ENCODE data around the gene LMBR1.
"Not testable (repeated sequence)": the region's sequence is repeated elsewhere in the genome, so short reads cannot be mapped to it uniquely, and the experiment has no call there.

LMBR1 gene, protein sequence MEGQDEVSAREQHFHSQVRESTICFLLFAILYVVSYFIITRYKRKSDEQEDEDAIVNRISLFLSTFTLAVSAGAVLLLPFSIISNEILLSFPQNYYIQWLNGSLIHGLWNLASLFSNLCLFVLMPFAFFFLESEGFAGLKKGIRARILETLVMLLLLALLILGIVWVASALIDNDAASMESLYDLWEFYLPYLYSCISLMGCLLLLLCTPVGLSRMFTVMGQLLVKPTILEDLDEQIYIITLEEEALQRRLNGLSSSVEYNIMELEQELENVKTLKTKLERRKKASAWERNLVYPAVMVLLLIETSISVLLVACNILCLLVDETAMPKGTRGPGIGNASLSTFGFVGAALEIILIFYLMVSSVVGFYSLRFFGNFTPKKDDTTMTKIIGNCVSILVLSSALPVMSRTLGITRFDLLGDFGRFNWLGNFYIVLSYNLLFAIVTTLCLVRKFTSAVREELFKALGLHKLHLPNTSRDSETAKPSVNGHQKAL

DNA sequence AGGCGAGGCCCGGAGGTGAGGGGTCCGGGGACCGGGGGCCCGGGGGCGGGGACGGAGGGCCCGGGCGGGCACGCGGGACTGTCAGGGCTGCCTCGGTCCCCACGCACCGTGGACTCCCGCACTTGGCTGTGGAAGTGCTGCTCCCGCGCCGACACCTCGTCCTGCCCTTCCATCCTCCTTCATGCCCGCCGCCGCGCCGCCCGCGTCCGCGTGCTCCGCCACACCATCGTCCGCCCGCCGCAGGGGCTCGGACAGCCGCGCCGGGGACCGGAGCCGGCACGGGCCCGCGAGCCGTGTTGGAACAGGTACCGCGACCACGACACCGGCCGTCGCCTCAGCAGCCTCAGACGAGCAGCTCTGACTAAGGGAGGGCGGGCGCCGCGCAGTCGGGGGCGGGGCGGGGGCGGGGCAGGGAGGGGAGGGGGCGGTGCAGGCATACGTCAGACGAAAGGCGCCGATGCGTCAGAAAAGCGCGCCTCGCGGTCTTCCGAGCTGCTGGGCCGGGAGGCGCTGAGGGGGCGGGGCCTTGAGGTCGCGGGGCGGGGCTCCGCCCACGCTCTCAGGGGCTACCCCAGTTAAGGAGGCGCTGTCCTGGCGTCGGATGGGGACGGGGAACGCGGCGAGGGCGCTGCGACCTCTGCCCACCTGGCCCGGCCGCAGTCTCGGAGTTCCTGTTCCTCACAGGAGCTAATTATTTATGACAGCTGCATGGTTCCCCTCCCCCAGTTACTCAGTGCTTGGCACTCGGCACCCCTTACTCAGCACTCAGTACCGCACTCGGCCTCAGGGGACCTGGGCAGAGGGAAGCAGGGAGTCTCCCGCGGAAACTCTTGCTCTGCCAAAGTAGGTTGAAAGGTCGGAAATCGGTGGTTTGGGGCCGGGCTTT lies at the start of gene LMBR1:
Gene LMBR1 (minus strand): TSS at position 363 of the 886 bp plus-strand sequence. CDS start 190 bp downstream, at position 173.
- Mint-ChIP-seq H3K27ac (peak within 1 kb of the TSS; percentile 89), H3K36me3 (peaks cover 15% of the 10 kb centered on the region), H3K9me3 (peaks cover 5% of the 10 kb centered on the region), H3K27me3 (no peaks in the 10 kb centered on the region), H3K4me1 (peaks cover 51% of the 10 kb centered on the region), H3K4me3 (peak within 1 kb of the TSS; percentile 95)
- peak; percentile 95 for ATAC-seq

DNA sequence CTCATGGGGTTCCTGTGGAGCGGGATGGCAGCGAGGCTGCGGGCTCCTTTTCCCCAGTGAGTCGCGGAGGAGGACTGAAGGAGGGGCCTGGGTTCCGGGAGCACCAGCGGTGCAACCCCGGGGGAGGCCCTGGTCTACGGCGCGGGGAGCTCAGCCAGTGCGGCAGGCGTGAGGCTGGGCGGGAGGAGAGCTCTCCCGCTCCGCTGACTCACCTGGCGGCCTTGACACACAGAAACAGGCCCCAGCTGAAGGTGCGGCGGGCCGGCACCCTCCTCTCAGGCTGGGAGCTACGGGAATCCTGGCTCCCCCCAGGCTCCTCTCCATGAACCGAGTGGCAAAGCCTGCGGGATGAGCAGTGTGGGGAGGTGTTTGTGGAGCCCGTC lies 49.7 kb upstream of the LMBR1 start:
- ATAC-seq: peak; percentile 46
- Mint-ChIP-seq H3K4me1 (peaks cover 26% of the 10 kb centered on the region), H3K27me3 (peaks cover 58% of the 10 kb centered on the region), H3K36me3 (peaks cover 4% of the 10 kb centered on the region), H3K27ac (no peak overlapping the region), H3K4me3 (peak overlapping the region; percentile 61), H3K9me3 (peaks cover 13% of the 10 kb centered on the region)

DNA sequence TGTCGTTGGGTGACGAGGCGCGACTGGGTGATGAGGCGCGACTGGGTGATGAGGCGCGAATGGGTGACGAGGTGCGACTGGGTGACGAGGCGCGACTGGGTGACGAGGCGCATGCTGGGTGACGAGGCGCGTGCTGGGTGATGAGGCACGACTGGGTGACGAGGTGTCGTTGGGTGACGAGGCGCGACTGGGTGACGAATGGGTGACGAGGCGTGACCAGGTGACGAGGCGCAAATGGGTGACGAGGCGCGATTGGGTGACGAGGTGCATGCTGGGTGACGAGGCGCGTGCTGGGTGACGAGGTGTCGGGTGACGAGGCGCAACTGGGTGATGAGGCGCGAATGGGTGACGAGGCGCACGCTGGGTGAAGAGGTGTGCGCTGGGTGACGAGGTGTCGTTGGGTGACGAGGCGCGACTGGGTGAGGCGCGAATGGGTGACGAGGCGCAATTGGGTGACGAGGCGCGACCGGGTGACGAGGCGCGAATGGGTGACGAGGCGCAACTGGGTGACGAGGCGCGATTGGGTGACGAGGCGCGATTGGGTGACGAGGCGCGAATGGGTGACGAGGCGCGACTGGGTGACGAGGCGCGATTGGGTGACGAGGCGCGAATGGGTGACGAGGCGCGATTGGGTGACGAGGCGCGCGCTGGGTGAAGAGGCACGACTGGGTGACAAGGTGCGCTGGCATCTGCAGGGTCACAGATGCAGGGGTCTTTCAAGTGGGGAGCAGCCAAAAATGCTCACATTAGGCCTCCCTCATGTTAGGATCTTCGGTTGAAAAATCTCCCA lies 48.6 kb upstream of the LMBR1 start:
- Mint-ChIP-seq H3K4me1 (peaks cover 26% of the 10 kb centered on the region), H3K27me3 (peaks cover 64% of the 10 kb centered on the region), H3K27ac (no peak overlapping the region), H3K4me3 (no peak overlapping the region), H3K9me3 (peaks cover 13% of the 10 kb centered on the region), H3K36me3 (peaks cover 4% of the 10 kb centered on the region)
- ATAC-seq: no peak

DNA sequence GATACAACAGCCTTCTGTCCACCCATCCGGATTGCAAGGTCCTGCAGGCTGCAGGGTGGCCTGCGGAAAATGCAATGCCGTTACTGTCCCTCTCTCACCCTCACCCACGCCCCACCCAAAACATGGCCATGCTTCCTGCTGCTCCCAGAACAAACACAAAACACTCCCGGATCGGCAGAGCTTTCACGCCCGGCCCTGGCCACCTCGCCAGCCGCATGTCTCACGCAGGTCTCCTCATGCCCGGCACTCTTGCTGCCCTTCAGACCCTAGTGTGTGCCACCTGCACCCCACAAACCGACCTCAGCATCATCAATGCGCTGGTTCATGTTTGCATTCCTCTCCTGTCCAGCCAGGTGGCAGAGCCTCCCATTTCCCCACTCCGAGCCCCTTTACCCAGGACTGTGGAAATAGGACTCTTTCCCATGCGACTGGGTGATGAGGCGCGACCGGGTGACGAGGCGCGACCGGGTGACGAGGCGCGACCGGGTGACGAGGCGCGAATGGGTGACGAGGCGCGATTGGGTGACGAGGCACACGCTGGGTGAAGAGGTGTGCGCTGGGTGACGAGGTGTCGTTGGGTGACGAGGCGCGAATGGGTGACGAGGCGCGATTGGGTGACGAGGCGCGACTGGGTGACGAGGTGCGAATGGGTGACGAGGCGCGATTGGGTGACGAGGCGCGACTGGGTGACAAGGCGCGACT lies 47.6 kb upstream of the LMBR1 start:
- Mint-ChIP-seq H3K4me1 (peaks cover 26% of the 10 kb centered on the region), H3K9me3 (peaks cover 11% of the 10 kb centered on the region), H3K4me3 (no peak overlapping the region), H3K36me3 (peaks cover 4% of the 10 kb centered on the region), H3K27me3 (peaks cover 74% of the 10 kb centered on the region), H3K27ac (no peak overlapping the region)
- ATAC-seq: no peak

DNA sequence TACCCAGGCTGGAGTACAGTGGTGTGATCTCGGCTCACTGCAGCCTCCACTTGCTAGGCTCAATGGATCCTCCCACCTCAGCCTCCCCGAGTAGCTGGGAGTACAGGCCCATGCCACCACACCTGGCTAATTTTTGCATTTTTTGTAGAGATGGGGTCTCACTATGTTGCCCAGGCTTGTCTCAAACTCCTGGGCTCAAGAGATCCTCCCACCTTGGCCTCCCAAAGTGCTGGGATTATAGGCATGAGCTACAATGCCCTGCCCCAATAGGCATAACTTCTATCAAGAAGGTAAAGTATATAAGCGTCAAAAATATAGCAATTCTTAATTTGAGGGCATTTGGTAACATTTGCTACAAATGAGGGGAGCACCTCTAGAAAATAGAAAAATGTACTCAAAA lies 43.8 kb upstream of the LMBR1 start:
- not testable (repeated sequence) for H3K4me3 Mint-ChIP-seq, H3K4me1 Mint-ChIP-seq, H3K27ac Mint-ChIP-seq, H3K36me3 Mint-ChIP-seq, ATAC-seq
- peaks cover 11% of the 10 kb centered on the region for H3K9me3 Mint-ChIP-seq
- H3K27me3 Mint-ChIP-seq: peaks cover 48% of the 10 kb centered on the region

DNA sequence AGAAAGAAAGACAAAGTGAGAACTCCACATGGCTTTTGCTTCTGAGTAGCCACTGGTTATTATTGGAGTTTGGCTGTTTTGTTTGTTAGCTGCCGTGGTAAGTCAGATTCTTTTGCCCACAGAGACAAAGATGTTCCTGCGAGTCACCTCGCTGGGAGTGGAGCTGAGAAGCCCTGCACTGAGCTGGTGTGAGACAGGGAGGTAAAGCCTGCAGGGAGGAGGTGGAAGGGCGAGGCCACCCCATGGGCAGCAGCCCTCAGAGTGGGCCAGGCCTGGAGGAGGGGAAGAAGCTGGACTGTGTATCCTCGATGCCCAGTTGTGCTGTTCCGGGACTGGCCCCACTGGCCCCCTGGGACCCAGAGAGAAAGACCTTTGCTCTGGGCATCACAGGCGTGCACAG lies 42.3 kb upstream of the LMBR1 start:
- Mint-ChIP-seq H3K27ac (no peak overlapping the region), H3K9me3 (no peaks in the 10 kb centered on the region), H3K4me3 (no peak overlapping the region), H3K27me3 (peaks cover 35% of the 10 kb centered on the region), H3K4me1 (no peaks in the 10 kb centered on the region), H3K36me3 (no peaks in the 10 kb centered on the region)
- no peak for ATAC-seq

DNA sequence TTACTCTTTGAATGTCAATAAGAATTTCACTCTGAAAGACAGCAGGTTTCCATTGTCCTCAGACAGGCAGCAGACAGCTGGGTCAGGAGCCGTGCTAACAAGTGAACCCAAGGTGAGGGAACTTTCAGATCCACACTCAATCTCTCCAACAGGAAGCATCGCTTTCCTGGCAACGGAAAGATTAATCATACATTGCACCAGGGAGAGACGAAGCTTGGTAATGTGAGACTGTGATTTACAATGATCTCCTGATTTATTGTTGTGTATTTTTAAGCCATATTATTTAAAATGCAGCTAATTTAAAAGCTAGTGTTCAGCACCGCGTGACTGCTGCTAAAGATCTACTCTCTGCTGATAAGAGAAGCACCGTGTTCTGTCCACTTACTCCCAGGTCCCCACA lies 39.0 kb upstream of the LMBR1 start:
- peaks cover 44% of the 10 kb centered on the region for H3K27me3 Mint-ChIP-seq
- H3K4me3 Mint-ChIP-seq: no peak overlapping the region
- H3K36me3 Mint-ChIP-seq: no peaks in the 10 kb centered on the region
- no peak overlapping the region for H3K27ac Mint-ChIP-seq
- no peak for ATAC-seq
- H3K4me1 Mint-ChIP-seq: peaks cover 9% of the 10 kb centered on the region
- H3K9me3 Mint-ChIP-seq: no peaks in the 10 kb centered on the region

DNA sequence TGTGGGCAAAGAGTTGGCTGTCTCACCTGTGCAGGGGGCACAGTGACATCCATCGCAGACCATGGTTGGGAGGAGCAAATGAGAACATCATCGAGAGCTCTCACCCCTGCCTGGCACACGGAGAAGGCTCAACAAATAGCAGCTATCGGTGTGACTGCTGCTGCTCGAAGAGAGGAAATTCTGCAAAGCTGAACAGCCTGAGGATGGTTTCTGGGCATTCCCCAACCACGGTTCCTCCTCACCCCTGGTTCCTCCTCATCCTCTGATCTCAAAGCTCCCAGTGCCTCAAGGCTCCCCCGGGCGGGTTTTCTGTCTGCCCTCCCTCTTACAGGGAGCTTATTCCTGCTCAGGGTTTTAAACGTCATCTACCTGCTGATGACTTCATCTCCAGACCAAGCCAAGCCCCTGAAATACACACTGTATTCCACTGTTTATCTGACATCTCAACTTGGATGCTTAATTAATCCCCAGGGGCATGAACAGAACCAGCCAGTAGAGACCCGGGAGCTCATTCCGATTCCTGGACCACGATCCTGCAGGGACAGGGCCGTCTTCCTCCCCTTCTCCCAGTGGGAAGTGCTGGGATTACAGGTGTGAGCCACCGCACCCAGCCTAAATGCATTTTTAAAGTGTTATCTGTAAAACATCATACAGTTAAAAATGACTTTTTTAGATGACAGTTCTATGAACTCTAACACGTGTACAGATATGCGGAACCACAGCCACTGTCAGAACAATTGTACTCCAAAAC lies 37.0 kb upstream of the LMBR1 start:
- Mint-ChIP-seq H3K4me1 (peaks cover 9% of the 10 kb centered on the region), H3K27me3 (peaks cover 23% of the 10 kb centered on the region), H3K36me3 (no peaks in the 10 kb centered on the region), H3K27ac (no peak overlapping the region), H3K4me3 (no peak overlapping the region), H3K9me3 (no peaks in the 10 kb centered on the region)
- ATAC-seq: no peak

DNA sequence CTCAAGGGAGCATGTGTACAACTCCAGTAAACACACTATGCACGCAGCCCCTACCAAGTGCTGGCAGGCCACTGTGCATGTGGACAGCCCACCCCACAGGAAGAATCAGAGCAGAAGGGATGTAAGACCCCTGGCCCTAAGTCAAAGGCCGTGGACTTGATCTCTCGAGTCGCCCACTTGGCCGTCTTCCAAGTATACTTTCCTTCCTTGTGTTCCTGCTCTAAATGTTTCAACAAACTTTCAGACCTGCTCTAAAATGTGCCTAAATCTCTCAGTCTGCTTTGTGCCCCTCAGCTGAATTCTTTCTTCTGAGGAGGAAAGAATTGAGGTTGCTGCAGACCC lies 35.4 kb upstream of the LMBR1 start:
- no peak overlapping the region for H3K4me3 Mint-ChIP-seq
- no peaks in the 10 kb centered on the region for H3K9me3 Mint-ChIP-seq
- H3K4me1 Mint-ChIP-seq: peaks cover 11% of the 10 kb centered on the region
- no peak overlapping the region for H3K27ac Mint-ChIP-seq
- no peaks in the 10 kb centered on the region for H3K36me3 Mint-ChIP-seq
- ATAC-seq: no peak
- peaks cover 23% of the 10 kb centered on the region for H3K27me3 Mint-ChIP-seq

DNA sequence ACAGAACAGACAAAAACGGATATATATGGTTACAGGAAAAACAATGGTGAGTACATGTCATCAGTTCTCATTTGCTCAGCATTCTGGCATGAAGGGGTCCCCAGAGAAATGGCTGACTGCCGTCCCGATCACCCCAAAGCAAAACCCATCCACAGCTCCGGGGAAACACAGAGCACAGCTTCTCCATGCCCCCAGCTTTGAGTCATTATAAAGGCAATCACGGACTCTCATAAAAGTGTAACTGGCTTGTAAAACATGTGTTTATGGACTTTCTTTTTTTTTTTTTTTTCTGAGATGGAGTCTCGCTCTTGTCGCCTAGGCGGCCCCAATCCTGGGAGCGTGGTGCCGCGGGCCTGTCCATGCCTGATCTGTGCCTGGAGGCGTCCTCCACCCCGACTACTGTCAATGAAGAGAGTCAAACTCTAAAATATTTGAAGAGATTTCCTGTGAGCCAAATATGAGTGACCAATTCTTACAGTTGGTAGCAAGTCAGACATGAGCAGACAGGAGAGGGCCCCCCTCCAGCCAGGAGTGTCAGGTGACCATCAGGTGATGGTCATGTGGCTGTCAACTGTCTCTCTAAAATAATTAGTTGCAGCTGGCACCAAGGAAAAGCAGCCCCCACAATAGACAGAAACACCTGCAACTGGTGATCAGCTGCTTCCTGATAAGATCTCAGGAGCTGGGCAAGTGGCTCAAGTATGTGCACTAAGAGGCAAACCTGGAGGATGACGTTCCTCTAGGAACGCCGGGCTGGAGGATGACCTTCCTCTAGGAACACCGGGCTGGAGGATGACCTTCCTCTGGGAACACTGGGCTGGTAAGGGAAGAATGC lies 34.8 kb upstream of the LMBR1 start:
- no peaks in the 10 kb centered on the region for H3K9me3 Mint-ChIP-seq
- H3K4me1 Mint-ChIP-seq: peaks cover 15% of the 10 kb centered on the region
- no peak overlapping the region for H3K27ac Mint-ChIP-seq
- H3K27me3 Mint-ChIP-seq: peaks cover 29% of the 10 kb centered on the region
- ATAC-seq: no peak
- H3K36me3 Mint-ChIP-seq: no peaks in the 10 kb centered on the region
- H3K4me3 Mint-ChIP-seq: no peak overlapping the region

DNA sequence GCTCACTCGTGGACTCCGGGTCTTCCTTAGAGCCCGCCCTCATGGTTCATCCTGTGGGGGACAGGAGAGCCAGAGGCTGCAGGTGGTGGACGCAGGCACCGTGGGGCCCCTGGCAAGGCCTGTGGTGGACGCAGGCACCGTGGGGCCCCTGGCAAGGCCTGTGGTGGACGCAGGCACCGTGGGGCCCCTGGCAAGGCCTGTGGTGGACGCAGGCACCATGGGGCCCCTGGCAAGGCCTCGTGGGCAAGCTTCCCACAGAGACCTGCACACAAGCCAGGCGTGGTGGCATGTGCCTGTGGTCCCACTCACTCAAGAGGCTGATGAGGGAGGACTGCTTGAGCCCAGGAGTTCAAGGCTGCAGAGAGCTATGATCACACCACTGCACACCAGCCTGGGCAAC lies 32.8 kb upstream of the LMBR1 start:
- not testable (repeated sequence) for H3K9me3 Mint-ChIP-seq, H3K36me3 Mint-ChIP-seq
- H3K4me1 Mint-ChIP-seq: peaks cover 28% of the 10 kb centered on the region

DNA sequence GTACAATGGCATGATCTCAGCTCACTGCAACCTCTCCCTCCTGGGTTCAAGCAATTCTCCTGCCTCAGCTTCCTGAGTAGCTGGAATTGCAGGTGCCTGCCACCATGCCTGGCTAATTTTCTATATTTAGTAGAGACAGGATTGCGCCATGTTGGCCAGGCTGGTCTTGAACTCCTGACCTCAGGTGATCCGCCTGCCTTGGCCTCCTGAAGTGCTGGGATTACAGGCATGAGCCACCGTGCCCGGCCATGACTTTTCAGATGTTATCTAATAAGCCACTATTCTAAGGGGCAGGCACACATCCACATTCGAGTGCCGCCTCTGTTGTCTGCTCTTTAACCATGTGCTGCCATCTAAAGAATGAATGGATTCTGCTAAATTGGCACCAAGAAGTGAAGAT lies 29.3 kb upstream of the LMBR1 start:
- H3K36me3 Mint-ChIP-seq, H3K4me3 Mint-ChIP-seq, ATAC-seq, H3K27ac Mint-ChIP-seq, H3K9me3 Mint-ChIP-seq: not testable (repeated sequence)
- peaks cover 33% of the 10 kb centered on the region for H3K4me1 Mint-ChIP-seq
- peaks cover 60% of the 10 kb centered on the region for H3K27me3 Mint-ChIP-seq

More for the DNA sequence above, 32.8 kb upstream of the LMBR1 start:
- not testable (repeated sequence) for H3K4me3 Mint-ChIP-seq, H3K27ac Mint-ChIP-seq, ATAC-seq
- H3K27me3 Mint-ChIP-seq: peaks cover 47% of the 10 kb centered on the region

All from stimulated activated memory B cell treated with anti-CD40 and anti-IgM and Interleukin-4, amounts not matched to agents 10 μg/mL and 1 μg/mL and 100 μg/mL, for 72 hours (primary cell).